H9 (cell line): ENCODE data around the gene BAIAP2. TPM values are rescaled to one million over a fixed set of nuclear protein-coding genes. Genes with fewer than 3 reads are reported as not detected.

ENCODE experiments used
- DNase-seq: peaks from one replicate; pipeline ENCODE4 v3.0.0-alpha.2; 2017
- H2AFZ ChIP-seq: one replicate; pipeline ENCODE4 v1.6.1; 2013; ENCODE audit warnings: mild to moderate bottlenecking, low read length, control low read depth, moderate library complexity
- H2AK5ac ChIP-seq: 2 replicates; pipeline ENCODE4 v1.6.1; 2013; ENCODE audit warnings: low read length, control low read depth, mixed read lengths; ENCODE audit not compliant: insufficient read length
- H2BK120ac ChIP-seq: one replicate; pipeline ENCODE4 v1.6.1; 2013; ENCODE audit warnings: low read depth, mild to moderate bottlenecking, low read length, control low read depth, inconsistent platforms; ENCODE audit not compliant: poor library complexity, severe bottlenecking
- H2BK12ac ChIP-seq: 2 replicates; pipeline ENCODE4 v1.6.1; 2013; ENCODE audit warnings: low read length, control low read depth, mixed read lengths, low read depth; ENCODE audit not compliant: insufficient read length
- H2BK15ac ChIP-seq: 2 replicates; pipeline ENCODE4 v1.6.1; 2013; ENCODE audit warnings: low read depth, low read length, control low read depth
- H2BK20ac ChIP-seq: one replicate; pipeline ENCODE4 v1.6.1; 2013; ENCODE audit warnings: low read depth, mild to moderate bottlenecking, low read length, control low read depth, inconsistent platforms; ENCODE audit not compliant: poor library complexity, severe bottlenecking
- H2BK5ac ChIP-seq: 2 replicates; pipeline ENCODE4 v1.6.1; 2013; ENCODE audit warnings: low read length, control low read depth, mixed read lengths; ENCODE audit not compliant: insufficient read length
- H3K14ac ChIP-seq: 2 replicates; pipeline ENCODE4 v1.6.1; 2013; ENCODE audit warnings: low read length, control low read depth; ENCODE audit not compliant: insufficient read depth
- H3K18ac ChIP-seq: 2 replicates; pipeline ENCODE4 v1.6.1; 2013; ENCODE audit warnings: low read depth, mild to moderate bottlenecking, mixed read lengths, low read length, control low read depth; ENCODE audit not compliant: insufficient read length
- H3K23ac ChIP-seq: 2 replicates; pipeline ENCODE4 v1.6.1; 2013; ENCODE audit warnings: low read length, control low read depth, mixed read lengths, low read depth; ENCODE audit not compliant: insufficient read length
- H3K23me2 ChIP-seq: 2 replicates; pipeline ENCODE4 v1.6.1; 2013; ENCODE audit warnings: low read depth, mild to moderate bottlenecking, mixed read lengths, low read length, control low read depth; ENCODE audit not compliant: insufficient read length, poor library complexity, severe bottlenecking
- H3K27ac ChIP-seq: 2 replicates; pipeline ENCODE4 v1.5.1; 2013; ENCODE audit warnings: low read length, control low read depth, mixed read lengths, low read depth; ENCODE audit not compliant: insufficient read length
- H3K27me3 ChIP-seq: 2 replicates; pipeline ENCODE4 v1.6.1; 2013; ENCODE audit warnings: low read length, control low read depth, inconsistent platforms; ENCODE audit not compliant: insufficient read depth
- H3K4ac ChIP-seq: 2 replicates; pipeline ENCODE4 v1.6.1; 2013; ENCODE audit warnings: low read depth, mild to moderate bottlenecking, control low read depth, inconsistent platforms, low read length, moderate library complexity
- H3K4me1 ChIP-seq: 2 replicates; pipeline ENCODE4 v1.6.1; 2013; ENCODE audit warnings: low read length, control low read depth, inconsistent platforms; ENCODE audit not compliant: insufficient read depth
- H3K4me2 ChIP-seq: 2 replicates; pipeline ENCODE4 v1.6.1; 2013; ENCODE audit warnings: low read length, control low read depth, mixed read lengths; ENCODE audit not compliant: insufficient read length, insufficient read depth
- H3K56ac ChIP-seq: 2 replicates; pipeline ENCODE4 v1.6.1; 2013; ENCODE audit warnings: low read depth, mild to moderate bottlenecking, mixed read lengths, low read length, control low read depth; ENCODE audit not compliant: insufficient read length
- H3K79me1 ChIP-seq: 2 replicates; pipeline ENCODE4 v1.6.1; 2013; ENCODE audit warnings: low read depth, mild to moderate bottlenecking, moderate library complexity, low read length, control low read depth, inconsistent platforms; ENCODE audit not compliant: insufficient read depth, poor library complexity, severe bottlenecking
- H3K79me2 ChIP-seq: 2 replicates; pipeline ENCODE4 v1.6.1; 2013; ENCODE audit warnings: low read length, control low read depth, inconsistent platforms; ENCODE audit not compliant: insufficient read depth
- H3K9ac ChIP-seq: 2 replicates; pipeline ENCODE4 v1.6.1; 2013; ENCODE audit warnings: low read length, control low read depth, mixed read lengths; ENCODE audit not compliant: insufficient read length; ENCODE audit errors: extremely low read depth
- H3K9me3 ChIP-seq: one replicate; pipeline ENCODE4 v1.6.1; 2013; ENCODE audit warnings: low read depth, low read length, inconsistent platforms; ENCODE audit not compliant: control insufficient read depth
- H3T11ph ChIP-seq: one replicate; pipeline ENCODE4 v1.6.1; 2013; ENCODE audit warnings: mild to moderate bottlenecking, low read length, control low read depth, inconsistent platforms
- H4K20me1 ChIP-seq: one replicate; pipeline ENCODE4 v1.6.1; 2013; ENCODE audit not compliant: control insufficient read depth, insufficient read length, insufficient read depth
- H4K5ac ChIP-seq: 2 replicates; pipeline ENCODE4 v1.6.1; 2013; ENCODE audit warnings: low read depth, mild to moderate bottlenecking, mixed read lengths, low read length, control low read depth; ENCODE audit not compliant: insufficient read length
- H4K8ac ChIP-seq: replicated peaks from 2 replicates; pipeline ENCODE4 v1.6.1; 2013; ENCODE audit warnings: low read length, control low read depth, mixed read lengths, low read depth; ENCODE audit not compliant: insufficient read length
- H4K91ac ChIP-seq: 2 replicates; pipeline ENCODE4 v1.6.1; 2013; ENCODE audit warnings: low read depth, mild to moderate bottlenecking, moderate library complexity, mixed read lengths, low read length, control low read depth; ENCODE audit not compliant: insufficient read length
- H3K27ac Mint-ChIP-seq, 3 experiments: 2 replicates in 2 of 3; 3 replicates in 1 of 3; pipeline ENCODE4 v1.8.0; 2020 to 2021; ENCODE audit warnings: mixed read lengths in 3 of 3, mild to moderate bottlenecking in 1 of 3, moderate library complexity in 1 of 3
- H3K27me3 Mint-ChIP-seq: 2 replicates; pipeline ENCODE4 v1.8.0; 2021; ENCODE audit warnings: low read depth, mild to moderate bottlenecking, moderate library complexity, mixed read lengths
- H3K36me3 Mint-ChIP-seq, 3 experiments: 2 replicates in 2 of 3; 3 replicates in 1 of 3; pipeline ENCODE4 v1.8.0; 2020 to 2021; ENCODE audit warnings: low read depth in 3 of 3, mixed read lengths in 3 of 3; ENCODE audit not compliant: insufficient read depth in 1 of 3
- H3K4me1 Mint-ChIP-seq, 2 experiments: 2 replicates each; pipeline ENCODE4 v1.8.0; 2020; ENCODE audit warnings: mixed read lengths in 2 of 2
- H3K4me3 Mint-ChIP-seq, 2 experiments: 2 replicates in 1 of 2; 3 replicates in 1 of 2; pipeline ENCODE4 v1.8.0; 2020 to 2021; ENCODE audit warnings: mild to moderate bottlenecking in 2 of 2, mixed read lengths in 2 of 2, moderate library complexity in 1 of 2
- H3K9me3 Mint-ChIP-seq, 2 experiments: 2 replicates in 1 of 2; 3 replicates in 1 of 2; pipeline ENCODE4 v1.8.0; 2020; ENCODE audit warnings: mild to moderate bottlenecking in 2 of 2, mixed read lengths in 2 of 2, moderate library complexity in 1 of 2
- WGBS: extraction: QIAGEN DNeasy Blood & Tissue Kit; methylation state at CpG from one replicate; pipeline ENCODE4 v1.1.7; 2013; ENCODE audit warnings: missing lambda C conversion rate, low lambda C conversion rate, mixed read lengths; ENCODE audit not compliant: insufficient read length; ENCODE audit errors: extremely low coverage; 5-methylcytosine and 5-hydroxymethylcytosine counted together
- total RNA-seq: library from RNA; stranded (reverse); gene quantifications from 2 replicates; pipeline ENCODE4 v1.2.1, GENCODE V29; 2021
- TF ChIP-seq, protein P1 (sequence below): fragments of 200-600 bp; sonication (generic); conservative IDR thresholded peaks from 3 replicates; pipeline ENCODE4 v1.8.0; 2021; ENCODE audit warnings: antibody characterized with exemption, mild to moderate bottlenecking

Gene BAIAP2
- total RNA-seq, 1 experiment from 2014 or later, result 27.8 TPM

DNA sequence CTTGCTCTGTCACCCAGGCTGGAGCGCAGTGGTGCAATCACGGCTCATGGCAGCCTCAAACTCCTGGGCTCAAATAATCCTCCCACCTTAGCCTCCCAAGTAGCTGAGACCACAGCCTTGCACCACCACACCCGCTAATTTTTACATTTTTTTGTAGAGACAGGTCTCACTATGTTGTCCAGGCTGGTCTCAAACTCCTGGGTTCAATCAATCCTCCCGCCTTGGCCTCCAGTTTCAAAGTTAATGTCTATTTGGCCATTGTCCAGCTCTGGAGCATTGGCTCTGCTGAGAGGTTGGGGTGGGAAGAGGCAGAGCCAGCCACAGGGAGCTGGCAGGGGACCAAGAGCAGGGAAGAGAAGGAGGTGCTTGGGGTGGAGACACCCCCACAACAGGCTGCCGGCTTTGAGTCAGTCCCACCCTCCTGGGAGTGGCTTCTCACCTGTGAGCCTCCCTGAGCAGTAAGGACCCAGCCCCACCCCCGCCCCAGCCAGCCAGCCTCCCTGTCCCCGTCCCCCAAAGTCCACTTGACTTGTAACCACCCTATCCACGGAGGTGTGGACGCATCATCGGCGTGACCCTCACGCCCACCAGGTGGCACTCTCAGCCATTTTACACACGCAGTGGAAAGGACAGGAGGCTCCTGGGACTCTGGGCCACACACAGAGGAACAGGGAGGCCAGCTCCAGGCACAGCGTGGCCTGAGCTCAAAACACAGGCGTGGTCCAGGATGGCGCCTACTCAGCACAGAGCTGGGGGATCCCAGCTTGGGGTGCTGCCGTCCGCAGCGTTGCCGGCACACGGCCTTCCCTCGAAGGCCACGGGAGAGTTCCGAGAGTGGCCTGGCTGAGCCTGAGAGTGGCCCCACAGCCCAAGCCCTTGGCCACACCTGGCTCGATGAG lies 107.6 kb downstream of the BAIAP2 start:
- TF ChIP-seq, protein P1, sequence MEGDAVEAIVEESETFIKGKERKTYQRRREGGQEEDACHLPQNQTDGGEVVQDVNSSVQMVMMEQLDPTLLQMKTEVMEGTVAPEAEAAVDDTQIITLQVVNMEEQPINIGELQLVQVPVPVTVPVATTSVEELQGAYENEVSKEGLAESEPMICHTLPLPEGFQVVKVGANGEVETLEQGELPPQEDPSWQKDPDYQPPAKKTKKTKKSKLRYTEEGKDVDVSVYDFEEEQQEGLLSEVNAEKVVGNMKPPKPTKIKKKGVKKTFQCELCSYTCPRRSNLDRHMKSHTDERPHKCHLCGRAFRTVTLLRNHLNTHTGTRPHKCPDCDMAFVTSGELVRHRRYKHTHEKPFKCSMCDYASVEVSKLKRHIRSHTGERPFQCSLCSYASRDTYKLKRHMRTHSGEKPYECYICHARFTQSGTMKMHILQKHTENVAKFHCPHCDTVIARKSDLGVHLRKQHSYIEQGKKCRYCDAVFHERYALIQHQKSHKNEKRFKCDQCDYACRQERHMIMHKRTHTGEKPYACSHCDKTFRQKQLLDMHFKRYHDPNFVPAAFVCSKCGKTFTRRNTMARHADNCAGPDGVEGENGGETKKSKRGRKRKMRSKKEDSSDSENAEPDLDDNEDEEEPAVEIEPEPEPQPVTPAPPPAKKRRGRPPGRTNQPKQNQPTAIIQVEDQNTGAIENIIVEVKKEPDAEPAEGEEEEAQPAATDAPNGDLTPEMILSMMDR, result peak; percentile 67
- H3K9me3 ChIP-seq, result no peaks in the 10 kb centered on the region
- H2BK12ac ChIP-seq, result no peak overlapping the region
- no peak overlapping the region for H3K4me2 ChIP-seq
- no peaks in the 10 kb centered on the region for H3K79me2 ChIP-seq
- no peak overlapping the region for H4K8ac ChIP-seq
- Mint-ChIP-seq H3K36me3 (peaks cover 0 to 7% (median 0%) of the 10 kb centered on the region in 3 experiments; a peak in 4 of 7 replicates), H3K4me1 (peaks cover 2 to 10% of the 10 kb centered on the region in 2 experiments; a peak in 2 of 4 replicates), H3K4me3 (peak overlapping the region in 1 of 2 experiments; percentile 12; a peak in 1 of 5 replicates), H3K27ac (no peak overlapping the region), H3K9me3 (peaks cover 15 to 16% of the 10 kb centered on the region in 2 experiments), H3K27me3 (peaks cover 1% of the 10 kb centered on the region)
- H3K23me2 ChIP-seq, result no peaks in the 10 kb centered on the region
- H2AFZ ChIP-seq, result no peak overlapping the region
- no peak overlapping the region for H2BK15ac ChIP-seq
- no peak overlapping the region for H3K9ac ChIP-seq
- H4K5ac ChIP-seq, result no peak overlapping the region
- no peak overlapping the region for H2BK5ac ChIP-seq
- peak; percentile 89 for DNase-seq
- H4K91ac ChIP-seq, result no peak overlapping the region
- no peak overlapping the region for H3K56ac ChIP-seq
- H3K14ac ChIP-seq, result no peak overlapping the region
- WGBS, result no CpG with 5 or more reads among the region's 25 CpGs
- no peak overlapping the region for H3K23ac ChIP-seq
- H3K4ac ChIP-seq, result no peak overlapping the region
- H3T11ph ChIP-seq, result no peak overlapping the region
- no peak overlapping the region for H3K18ac ChIP-seq
- no peaks in the 10 kb centered on the region for H3K79me1 ChIP-seq
- H2BK20ac ChIP-seq, result no peak overlapping the region
- no peak overlapping the region for H2AK5ac ChIP-seq
- no peaks in the 10 kb centered on the region for H3K27me3 ChIP-seq
- no peak overlapping the region for H2BK120ac ChIP-seq
- H3K27ac ChIP-seq, result no peak overlapping the region
- H3K4me1 ChIP-seq, result no peaks in the 10 kb centered on the region
- no peaks in the 10 kb centered on the region for H4K20me1 ChIP-seq
